NB4 (cell line): ENCODE results near the gene ZNF775.

Experiments
- CTCF ChIP-seq: IDR thresholded peaks from one replicate; pipeline ENCODE4 v1.5.1; 2012; ENCODE audit warnings: low read depth, low read length
- MYC ChIP-seq: IDR thresholded peaks from 2 replicates; pipeline ENCODE4 v1.6.1; 2011; ENCODE audit warnings: low read depth, low read length
- TF ChIP-seq, protein P1 (sequence below): IDR thresholded peaks from 2 replicates; pipeline ENCODE4 v1.6.1; 2011; ENCODE audit warnings: low read depth, low read length

- TF ChIP-seq CTCF (no peak), MYC (peak; percentile 87)
- TF ChIP-seq, protein P1, sequence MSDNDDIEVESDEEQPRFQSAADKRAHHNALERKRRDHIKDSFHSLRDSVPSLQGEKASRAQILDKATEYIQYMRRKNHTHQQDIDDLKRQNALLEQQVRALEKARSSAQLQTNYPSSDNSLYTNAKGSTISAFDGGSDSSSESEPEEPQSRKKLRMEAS: peak; percentile 84
Measured at GRCh38 chr7:150357270-150357669, 21.9 kb upstream of the ZNF775 start.
